Head of caudate nucleus (tissue), 42 donors: ENCODE measurements around the gene ACVR1.

Experiments
- DNase-seq, 42 donors: peaks; one replicate each; pipeline versions ENCODE4 v3.0.0 to v3.0.0-alpha.2; 2020 to 2021; ENCODE audit warnings: mixed read lengths in 7 of 42
- intact Hi-C: fragments of 100-400 bp; cut with DNase I; formaldehyde crosslinking; loops from one replicate; pipeline ENCODE4 v1.15.0; 2022

The ACVR1 gene

GRCh38 chr2:157876066-157876785 is at the start of gene ACVR1:
Gene ACVR1 (minus strand): TSS chr2:157876330. CDS start chr2:157799493, 76,837 bp downstream.
- intact Hi-C loops, result no loop called here
- peak; percentile 88 to 98 (median 95) for DNase-seq

- DNase-seq, result no peak
- intact Hi-C loops, result no loop called here
These were observed 48.9 kb upstream of the ACVR1 start for GRCh38 chr2:157925071-157925470.

DNA sequence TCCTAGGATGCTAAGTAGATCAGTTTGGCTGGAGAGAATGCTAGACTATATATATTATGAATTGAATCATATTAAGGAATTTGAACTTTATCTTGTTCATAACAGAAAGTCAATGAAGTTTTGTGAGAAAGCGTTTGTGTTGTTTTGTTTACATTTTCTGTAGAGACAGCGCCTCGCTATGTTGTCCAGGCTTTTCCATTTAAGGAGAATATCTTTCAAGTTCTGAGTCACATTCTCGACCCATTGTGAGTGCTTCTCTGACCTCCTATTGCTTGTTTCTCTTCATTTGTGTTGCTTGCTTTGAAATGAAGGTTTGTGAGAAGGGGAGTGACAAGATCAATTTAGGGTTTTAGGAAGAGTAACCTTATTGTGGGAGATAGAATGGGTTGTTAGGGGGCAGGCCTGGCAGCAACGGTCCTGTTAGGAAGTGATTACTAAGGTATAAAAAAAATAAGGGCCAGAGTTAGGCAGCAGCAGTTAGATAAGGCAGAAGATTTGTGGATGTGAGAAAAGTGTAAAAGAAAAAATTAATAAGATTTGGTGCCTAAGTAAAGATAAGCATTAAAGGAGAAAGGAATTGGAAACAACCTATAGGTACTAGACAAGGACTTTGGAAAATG is 47.6 kb upstream of the ACVR1 start:
- DNase-seq, result no peak
- intact Hi-C loops, result no loop called here

- no peak for DNase-seq
- intact Hi-C loops, result no loop called here
These were observed 46.7 kb upstream of the ACVR1 start for GRCh38 chr2:157922815-157923214.

GRCh38 chr2:157922336-157922735 is 46.2 kb upstream of the ACVR1 start:
- DNase-seq, result no peak
- intact Hi-C loops, result no loop called here

GRCh38 chr2:157920736-157921135 is 44.6 kb upstream of the ACVR1 start:
- DNase-seq, result peak in 1 of 42 donors; percentile 46
- intact Hi-C loops, result no loop called here

GRCh38 chr2:157919181-157919580 is 43.1 kb upstream of the ACVR1 start:
- intact Hi-C loops, result no loop called here
- no peak for DNase-seq

- DNase-seq, result no peak
These were observed 42.2 kb upstream of the ACVR1 start for GRCh38 chr2:157918319-157918718.

GRCh38 chr2:157911750-157912149 is 35.6 kb upstream of the ACVR1 start:
- intact Hi-C loops, result no loop called here
- DNase-seq, result no peak

More at GRCh38 chr2:157918319-157918718, 42.2 kb upstream of the ACVR1 start:
- intact Hi-C loops, result no loop called here

GRCh38 chr2:157911246-157911645 is 35.1 kb upstream of the ACVR1 start:
- DNase-seq, result no peak
- intact Hi-C loops, result no loop called here

- no peak for DNase-seq
- intact Hi-C loops, result no loop called here
These were observed 29.0 kb upstream of the ACVR1 start for GRCh38 chr2:157905092-157905491.

DNA sequence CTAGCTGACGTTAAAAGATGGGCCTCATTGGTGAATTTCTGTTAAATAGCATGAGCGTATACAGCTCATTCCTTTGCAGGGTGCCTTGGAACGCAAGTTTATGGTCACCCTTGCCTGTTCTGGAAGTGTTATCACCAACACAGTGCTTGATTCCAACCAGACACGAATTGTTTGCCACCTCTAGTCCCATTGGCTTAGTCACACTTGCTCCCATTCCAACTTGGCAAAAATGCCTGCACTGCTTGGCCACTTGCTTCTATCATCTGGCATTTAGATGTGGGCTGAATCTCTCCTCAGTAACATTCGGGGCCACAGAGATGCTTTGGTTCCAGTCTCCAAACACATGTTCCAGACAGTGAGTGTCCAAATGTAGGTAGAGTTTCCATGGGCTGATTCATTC is 27.5 kb upstream of the ACVR1 start:
- intact Hi-C loops, result no loop called here
- DNase-seq, result peak in 2 of 42 donors; percentile 13 to 40

DNA sequence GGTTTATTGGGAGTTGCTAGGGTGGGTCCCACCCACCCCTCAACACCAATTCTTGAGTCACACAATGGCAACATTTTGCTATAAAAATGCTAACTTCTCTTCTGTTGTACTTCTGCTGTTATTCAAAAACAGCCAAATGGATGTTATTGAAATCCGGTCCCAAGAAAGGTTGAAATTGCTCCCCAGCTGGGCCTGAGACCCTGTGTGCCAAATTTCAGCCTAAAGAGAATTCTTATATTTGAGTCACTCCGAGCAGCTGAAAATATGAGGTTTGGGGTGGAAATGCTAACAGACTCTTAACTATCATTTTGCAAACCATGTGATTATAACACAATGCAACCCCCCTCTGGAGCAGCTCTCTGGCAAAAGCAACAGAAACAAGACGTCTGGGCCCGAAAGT is 27.0 kb upstream of the ACVR1 start:
- no peak for DNase-seq
- intact Hi-C loops, result no loop called here

DNA sequence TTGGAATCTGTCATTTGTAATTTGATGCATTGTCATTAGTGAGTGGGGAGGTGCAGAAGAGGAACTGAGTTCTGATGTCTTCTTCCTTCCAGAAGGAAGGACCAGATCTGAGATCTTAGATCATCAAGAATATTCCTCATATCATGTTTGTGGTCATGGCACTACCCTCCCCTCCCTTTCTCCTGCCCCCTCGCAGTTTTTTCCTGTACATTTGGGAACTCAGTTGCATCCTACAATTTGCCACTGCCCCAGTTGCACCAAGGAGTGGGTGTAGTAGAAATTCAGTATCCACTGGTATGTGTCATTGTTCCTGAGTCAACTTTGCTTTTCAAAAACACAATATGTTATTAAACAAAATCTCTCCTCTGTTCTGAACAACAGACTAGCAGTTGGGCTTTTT is 26.6 kb upstream of the ACVR1 start:
- intact Hi-C loops, result no loop called here

DNA sequence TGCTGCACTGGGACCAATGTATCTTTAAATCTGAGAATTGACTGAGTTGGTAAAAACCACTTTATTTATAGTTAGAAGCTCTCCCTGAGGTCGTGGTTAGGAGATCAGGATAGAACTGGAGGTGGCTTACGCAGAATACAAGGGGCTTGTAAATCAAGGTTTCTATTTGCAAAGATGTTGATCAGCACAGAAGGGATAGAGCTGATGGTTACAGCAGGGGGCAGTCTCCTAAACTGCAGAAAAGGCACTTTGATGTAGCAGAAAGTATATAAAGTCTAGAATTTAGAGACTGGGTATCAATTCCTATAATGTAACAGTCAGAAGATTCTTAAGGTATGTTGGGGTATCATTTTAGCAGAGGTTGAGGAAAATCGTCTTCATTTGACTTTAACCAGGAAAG is 25.2 kb upstream of the ACVR1 start:
- DNase-seq, result no peak
- intact Hi-C loops, result no loop called here

More for the DNA sequence above, 26.6 kb upstream of the ACVR1 start:
- no peak for DNase-seq

GRCh38 chr2:157900684-157901083 is 24.6 kb upstream of the ACVR1 start:
- no peak for DNase-seq
- intact Hi-C loops, result no loop called here

GRCh38 chr2:157900203-157900602 is 24.1 kb upstream of the ACVR1 start:
- intact Hi-C loops, result no loop called here

GRCh38 chr2:157899125-157899839 is 23.2 kb upstream of the ACVR1 start:
- intact Hi-C loops, result no loop called here
- no peak for DNase-seq

More at GRCh38 chr2:157900203-157900602, 24.1 kb upstream of the ACVR1 start:
- DNase-seq, result no peak

- intact Hi-C loops, result no loop called here
- DNase-seq, result peak in 16 of 42 donors; percentile 4 to 67 (median 18)
These were observed 22.5 kb upstream of the ACVR1 start for GRCh38 chr2:157898591-157898996.
